GM21619 (cell line): Measurements from ENCODE around the gene TMPRSS4.

ENCODE experiments used
- ATAC-seq: cut with Tn5 transposase; IDR thresholded peaks from one replicate; pipeline ENCODE4 v1.9.1; 2021; ENCODE audit not compliant: unreplicated experiment

The TMPRSS4 gene

GRCh38 chr11:118152020-118152551 lies 75.2 kb downstream of the TMPRSS4 start:
- ATAC-seq: no peak

DNA sequence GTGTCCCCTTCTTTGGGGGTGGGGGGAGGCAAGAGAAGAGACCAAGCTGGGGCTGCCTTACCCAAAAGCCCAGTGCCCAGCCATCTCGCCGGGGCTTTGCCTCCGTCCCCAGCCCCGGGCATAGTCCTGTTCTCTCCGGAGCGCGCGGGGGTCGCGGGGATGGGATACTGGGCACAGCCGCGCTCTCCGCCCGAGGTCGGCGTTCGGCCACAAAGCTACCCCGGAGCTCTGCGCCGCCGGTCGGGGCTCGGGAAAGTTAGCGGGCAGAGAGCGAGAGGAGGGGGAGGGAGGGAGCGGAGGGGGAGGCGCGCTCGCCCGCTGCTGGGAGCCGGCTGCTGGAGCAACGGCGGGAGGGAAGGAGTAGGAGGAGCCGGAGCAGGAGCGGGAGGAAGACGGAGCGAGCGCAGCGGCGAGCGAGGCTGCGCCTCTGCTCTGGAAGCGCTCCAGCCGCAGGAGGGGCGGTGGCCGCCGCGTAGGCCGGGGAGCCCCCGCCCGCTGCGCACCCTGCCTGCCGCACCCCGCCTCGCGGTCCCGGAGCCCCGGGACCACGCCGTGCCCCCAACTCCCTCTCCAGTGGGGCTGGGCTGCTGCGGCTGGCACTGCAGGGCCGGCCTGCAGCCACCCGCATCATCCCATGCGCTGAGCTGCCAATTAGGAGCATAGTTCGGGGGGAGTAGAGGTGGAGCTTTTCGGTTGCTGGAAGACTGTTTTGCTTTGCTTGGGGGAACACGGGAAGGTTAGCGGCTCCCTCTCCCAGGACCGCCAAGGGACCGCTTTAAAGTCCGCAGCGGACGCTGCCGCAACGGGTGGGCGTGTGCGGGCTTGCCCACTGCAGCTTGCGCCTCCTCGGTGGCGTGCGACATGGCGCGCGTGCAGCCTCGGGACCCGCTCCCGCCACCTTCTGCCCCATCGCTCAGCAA lies 75.9 kb downstream of the TMPRSS4 start, which contains the start of gene SCN4B:
Gene SCN4B (minus strand): TSS at position 272 of the 920 bp plus-strand sequence. CDS start 150 bp downstream, at position 122.
- no peak for ATAC-seq

DNA sequence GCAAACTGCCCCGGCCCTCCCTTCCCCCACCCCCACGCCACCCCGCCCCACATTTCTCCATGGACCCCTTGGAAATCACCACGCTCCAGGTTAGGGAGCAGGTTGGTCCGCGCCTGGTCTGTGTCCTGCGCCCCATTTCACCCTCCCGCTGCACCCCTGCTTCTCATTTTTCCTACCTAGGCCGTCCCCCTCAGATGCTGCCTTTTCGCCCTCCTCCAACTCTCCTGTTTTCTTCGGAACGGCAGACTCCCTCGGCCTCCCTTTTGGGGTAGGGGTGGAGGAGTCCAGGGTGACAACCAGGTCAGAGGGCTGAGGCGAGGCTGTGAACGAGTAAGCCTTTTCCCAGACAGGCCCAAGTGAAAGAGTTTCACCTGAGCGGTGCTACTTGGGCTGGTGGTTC lies 76.6 kb downstream of the TMPRSS4 start:
- no peak for ATAC-seq

GRCh38 chr11:118153976-118154375 lies 77.1 kb downstream of the TMPRSS4 start:
- no peak for ATAC-seq

GRCh38 chr11:118154641-118155040 lies 77.8 kb downstream of the TMPRSS4 start:
- no peak for ATAC-seq

DNA sequence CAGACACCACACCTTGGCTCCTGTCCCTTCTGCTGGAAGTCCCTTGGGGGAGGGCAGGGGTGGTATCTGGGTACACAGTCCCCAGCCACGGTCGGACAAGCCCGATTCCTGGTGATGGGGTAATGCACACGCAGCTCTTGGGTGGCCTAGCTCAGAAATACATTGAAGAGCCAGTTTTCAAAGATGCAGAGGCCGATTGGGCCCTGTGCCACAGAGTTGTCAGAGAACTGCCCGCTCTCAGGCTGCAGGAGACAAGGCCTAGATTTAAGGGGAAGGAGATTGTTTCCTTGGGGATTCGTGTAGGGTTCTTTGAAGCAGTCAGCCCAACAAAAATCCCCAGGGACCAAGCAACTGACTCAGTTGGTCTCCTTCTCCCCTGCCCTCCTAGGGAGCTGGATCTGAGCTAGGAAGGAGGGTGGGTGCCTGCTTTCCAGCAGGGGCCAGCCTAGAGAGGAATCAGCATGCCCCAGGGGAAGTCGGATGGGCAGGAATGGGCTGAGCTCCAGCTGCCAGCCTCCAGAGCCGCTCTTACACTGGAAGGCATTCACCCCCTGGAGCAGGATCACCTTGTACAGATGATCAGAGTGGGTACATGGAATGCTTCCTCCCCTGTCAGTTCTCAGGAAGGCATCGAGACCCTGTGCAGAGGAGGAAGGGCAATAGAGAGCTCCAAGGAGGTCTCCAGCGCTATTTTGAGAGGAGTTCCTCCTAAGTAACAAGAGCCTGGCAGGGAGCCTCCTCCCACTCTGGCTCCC lies 79.1 kb downstream of the TMPRSS4 start:
- ATAC-seq: no peak

- ATAC-seq: no peak
Measured at GRCh38 chr11:118156531-118157185, 79.8 kb downstream of the TMPRSS4 start.

DNA sequence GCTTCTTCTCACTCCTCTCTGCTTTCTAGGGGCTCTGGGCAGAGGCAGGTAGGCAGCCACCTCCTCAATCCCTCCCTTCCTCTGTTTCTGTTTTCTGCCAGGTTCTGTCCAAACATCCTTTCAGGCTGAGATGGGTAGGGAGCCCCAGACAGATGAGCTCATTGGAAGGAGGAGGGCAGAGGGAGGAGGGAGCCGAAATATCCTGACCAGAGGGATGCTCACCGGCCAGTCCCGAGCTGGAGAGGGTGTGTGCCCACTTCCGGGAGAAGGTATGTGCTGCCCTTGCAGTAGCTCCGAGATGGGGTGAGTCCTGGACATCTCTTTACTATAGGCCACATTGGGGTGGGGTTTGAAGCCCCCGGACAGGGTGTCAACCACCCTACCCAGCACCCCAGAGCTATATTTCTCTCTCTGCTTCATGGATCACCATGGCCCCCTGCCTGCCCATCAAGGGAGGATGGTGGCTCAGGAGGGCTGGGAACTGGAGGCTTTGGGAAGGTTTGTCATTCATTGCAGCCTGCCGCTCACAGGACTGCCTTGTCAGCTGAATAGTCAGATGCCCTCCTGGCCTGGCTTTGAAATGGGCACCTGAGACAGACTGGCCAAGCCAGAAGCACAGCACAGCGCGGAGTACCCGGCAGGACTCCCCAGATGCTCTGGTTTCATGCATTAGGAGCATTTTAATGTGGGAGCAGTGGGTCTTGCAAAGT lies 80.5 kb downstream of the TMPRSS4 start:
- ATAC-seq: no peak

- no peak for ATAC-seq
Measured at GRCh38 chr11:118161786-118162185, 84.9 kb downstream of the TMPRSS4 start.

- no peak for ATAC-seq
Measured at GRCh38 chr11:118162846-118163245, 86.0 kb downstream of the TMPRSS4 start.

DNA sequence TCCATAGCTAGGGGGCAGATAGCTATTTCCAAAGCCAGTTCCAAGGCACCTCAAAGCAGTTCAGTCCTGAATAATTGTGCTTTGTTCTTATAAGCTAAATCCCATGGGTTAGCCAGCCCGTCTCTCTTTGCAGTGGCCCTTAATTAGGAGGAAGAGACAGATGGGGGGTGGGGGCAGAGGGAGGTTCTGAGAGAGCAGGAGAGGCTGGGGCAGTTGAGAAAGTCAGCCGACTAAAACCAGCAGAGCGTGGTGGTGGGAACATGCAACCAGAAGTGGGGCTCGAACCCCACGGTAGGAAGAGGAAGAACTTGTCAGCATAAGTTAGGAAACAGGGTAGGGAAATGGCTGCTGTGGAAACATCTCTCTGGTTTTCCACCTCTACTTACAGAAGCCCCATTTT lies 86.6 kb downstream of the TMPRSS4 start:
- no peak for ATAC-seq

DNA sequence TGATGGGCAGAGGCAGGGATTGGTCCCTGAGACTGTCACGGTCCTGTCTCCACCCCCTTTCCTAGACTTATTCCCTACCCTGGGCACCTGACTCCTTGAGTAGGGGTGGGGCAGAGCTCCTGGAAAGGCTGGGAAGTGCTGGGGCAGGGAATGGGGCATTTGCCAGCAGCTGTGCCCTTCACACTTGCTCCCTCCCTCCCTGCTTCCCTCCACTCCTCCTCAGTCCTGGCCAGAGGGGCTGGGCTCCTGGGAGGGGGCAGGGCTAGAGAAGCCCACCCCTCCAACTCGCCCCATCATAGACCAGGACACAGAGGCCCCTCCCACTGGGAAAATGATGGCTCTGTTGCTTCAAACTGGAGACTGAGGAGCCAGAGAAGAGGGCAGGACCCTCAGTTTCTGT lies 88.0 kb downstream of the TMPRSS4 start:
- no peak for ATAC-seq

DNA sequence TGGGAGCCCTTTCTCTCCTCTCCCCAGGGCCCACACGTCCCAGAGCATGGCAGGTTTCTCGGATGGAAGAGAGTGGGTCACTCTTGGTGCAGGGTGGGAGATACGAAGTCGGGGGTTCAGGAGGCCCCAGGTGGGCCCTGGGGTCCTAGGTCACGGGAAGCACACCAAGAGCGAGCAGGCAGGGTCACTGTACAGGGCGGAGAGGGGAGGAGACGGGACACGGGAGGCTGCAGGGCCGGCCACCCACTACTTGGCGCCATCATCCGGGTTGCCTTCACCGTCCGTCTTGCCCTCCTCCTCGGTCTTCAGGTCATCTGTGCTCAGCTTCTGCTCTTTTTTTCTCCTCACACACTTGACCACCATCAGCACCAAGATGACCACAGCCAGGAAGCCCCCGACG lies 89.8 kb downstream of the TMPRSS4 start:
- no peak for ATAC-seq

- no peak for ATAC-seq
Measured at GRCh38 chr11:118167253-118167652, 90.4 kb downstream of the TMPRSS4 start.

- ATAC-seq: no peak
Measured at GRCh38 chr11:118167906-118168305, 91.0 kb downstream of the TMPRSS4 start.

- ATAC-seq: no peak
Measured at GRCh38 chr11:118168316-118168715, 91.4 kb downstream of the TMPRSS4 start.

GRCh38 chr11:118168751-118169150 lies 91.9 kb downstream of the TMPRSS4 start:
- ATAC-seq: no peak

DNA sequence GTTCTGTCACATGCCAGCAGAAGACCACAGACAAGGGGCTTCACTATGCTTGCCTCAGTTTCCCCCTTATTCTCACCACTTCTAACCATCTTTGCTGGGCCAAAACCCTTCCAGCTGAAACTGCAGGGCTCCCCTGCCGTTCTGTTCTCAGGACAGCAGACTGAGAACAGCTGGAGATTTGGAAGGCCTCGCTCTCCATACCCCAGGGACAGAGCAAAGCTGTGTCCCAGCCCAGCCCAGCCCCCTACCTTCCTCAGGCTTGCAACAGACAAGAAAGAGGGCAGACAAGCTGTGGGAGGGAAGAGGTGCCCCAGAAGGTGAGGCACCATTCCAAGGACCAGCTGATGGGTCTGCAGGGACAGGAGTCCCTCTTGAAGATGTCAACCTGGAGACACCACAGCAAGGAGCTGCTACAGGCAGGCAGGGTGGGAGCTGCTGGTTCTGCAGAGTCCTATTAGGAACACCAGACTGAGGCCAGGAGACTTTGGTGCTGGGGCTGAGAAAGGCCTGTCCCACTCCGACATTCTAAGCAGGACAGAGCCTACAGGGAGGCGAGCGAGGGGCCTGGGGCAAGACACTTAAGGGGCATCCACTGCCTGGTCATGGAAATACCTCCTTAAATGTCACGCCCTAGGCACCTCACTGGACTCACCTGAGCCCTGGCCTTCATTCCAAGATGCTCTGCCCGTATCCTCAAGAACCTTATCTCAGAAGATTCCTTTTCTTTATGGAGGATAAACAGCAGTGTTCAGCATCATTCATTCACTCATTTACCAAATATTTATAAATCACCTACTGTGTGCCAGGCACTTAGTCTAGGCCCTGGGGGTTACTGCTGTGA lies 92.6 kb downstream of the TMPRSS4 start:
- ATAC-seq: no peak

DNA sequence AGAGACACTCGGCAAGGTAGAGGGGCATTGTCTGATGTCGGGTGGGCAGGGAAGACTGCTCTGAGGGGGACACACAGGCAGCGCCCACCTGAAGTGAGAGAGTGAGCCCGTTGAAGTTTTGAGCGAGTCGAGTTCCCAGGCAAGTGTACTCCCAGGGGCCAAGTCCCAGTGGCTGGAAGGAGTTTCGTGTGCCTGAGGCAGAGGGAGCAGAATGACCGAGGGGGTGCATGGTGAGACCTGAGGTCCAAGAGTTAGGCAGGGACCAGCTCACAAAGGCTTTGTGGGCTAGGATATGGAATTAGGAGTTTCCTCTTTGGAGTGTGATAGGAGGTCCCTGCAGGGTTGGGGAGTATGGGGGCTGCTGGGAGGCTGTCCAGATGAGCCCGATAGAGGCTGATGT lies 93.4 kb downstream of the TMPRSS4 start:
- no peak for ATAC-seq

- no peak for ATAC-seq
Measured at GRCh38 chr11:118170882-118171268, 94.0 kb downstream of the TMPRSS4 start.
